Neural progenitor cell (in vitro differentiated cells): ENCODE measurements around the gene SPOCK3.

Experiments used
- EZH2 ChIP-seq: fragments of 200-600 bp; sonication (generic); IDR thresholded peaks from 2 replicates; pipeline ENCODE4 v1.6.1; 2017; ENCODE audit warnings: antibody characterized with exemption, mild to moderate bottlenecking, moderate library complexity
- EZH2phosphoT487 ChIP-seq: fragments of 200-600 bp; sonication (generic); IDR thresholded peaks from 2 replicates; pipeline ENCODE4 v1.6.1; 2017; ENCODE audit warnings: antibody characterized with exemption
- TF ChIP-seq, protein P1 (sequence below): fragments of 200-600 bp; sonication (generic); IDR thresholded peaks from 2 replicates; pipeline ENCODE4 v1.5.1; 2017; ENCODE audit warnings: antibody characterized with exemption, mild to moderate bottlenecking

- TF ChIP-seq EZH2: no peak
- TF ChIP-seq, protein P1, sequence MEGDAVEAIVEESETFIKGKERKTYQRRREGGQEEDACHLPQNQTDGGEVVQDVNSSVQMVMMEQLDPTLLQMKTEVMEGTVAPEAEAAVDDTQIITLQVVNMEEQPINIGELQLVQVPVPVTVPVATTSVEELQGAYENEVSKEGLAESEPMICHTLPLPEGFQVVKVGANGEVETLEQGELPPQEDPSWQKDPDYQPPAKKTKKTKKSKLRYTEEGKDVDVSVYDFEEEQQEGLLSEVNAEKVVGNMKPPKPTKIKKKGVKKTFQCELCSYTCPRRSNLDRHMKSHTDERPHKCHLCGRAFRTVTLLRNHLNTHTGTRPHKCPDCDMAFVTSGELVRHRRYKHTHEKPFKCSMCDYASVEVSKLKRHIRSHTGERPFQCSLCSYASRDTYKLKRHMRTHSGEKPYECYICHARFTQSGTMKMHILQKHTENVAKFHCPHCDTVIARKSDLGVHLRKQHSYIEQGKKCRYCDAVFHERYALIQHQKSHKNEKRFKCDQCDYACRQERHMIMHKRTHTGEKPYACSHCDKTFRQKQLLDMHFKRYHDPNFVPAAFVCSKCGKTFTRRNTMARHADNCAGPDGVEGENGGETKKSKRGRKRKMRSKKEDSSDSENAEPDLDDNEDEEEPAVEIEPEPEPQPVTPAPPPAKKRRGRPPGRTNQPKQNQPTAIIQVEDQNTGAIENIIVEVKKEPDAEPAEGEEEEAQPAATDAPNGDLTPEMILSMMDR: no peak
- no peak for TF ChIP-seq EZH2phosphoT487
Measured at GRCh38 chr4:167143018-167143417, 91.3 kb downstream of the SPOCK3 start.
